ENCODE data around the gene SERINC4. TPM values are rescaled to one million over a fixed set of nuclear protein-coding genes. Genes with fewer than 3 reads are reported as not detected.
A peak's percentile ranks its signal among the peaks of the same experiment; 100 is the strongest.
"Not testable (repeated sequence)": the region's sequence is repeated elsewhere in the genome, so short reads cannot be mapped to it uniquely, and the experiment has no call there.

SERINC4 gene
- under 1 TPM in 1 of 4 donors, not detected in 3; 0.20 TPM for total RNA-seq

DNA sequence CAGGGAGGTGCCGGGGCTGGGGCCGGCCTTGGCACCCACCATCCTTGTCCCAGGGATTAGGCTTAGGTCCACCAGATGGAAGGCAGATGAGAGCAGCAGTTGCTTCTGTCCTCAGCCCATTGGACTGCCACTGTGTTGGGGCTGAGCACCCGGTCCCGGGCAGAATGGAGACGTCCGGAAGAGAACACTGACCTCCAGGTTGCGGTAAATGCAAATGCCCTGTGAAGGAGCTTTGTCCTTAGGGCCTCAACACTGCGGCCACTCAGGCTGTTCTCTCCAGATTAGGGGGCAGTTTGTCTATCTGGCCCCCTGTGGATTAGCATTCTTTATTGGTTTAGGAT lies at the start of gene SERINC4:
TSS of gene SERINC4 (minus strand) at position 276 of the 341 bp plus-strand sequence. CDS start at position 42, 234 bp downstream.
- peaks cover 4 to 81% (median 17%) of the 10 kb centered on the region in 3 donors for H3K36me3 ChIP-seq
- H3K4me1 ChIP-seq, result peaks cover 0 to 62% (median 18%) of the 10 kb centered on the region in 4 donors

GRCh38 chr15:43845421-43845820 lies 45.4 kb upstream of the SERINC4 start:
- Histone ChIP-seq H3K4me1 (no peaks in the 10 kb centered on the region), H3K27me3 (no peaks in the 10 kb centered on the region), H3K27ac (no peak overlapping the region), H3K36me3 (peaks cover 0 to 47% (median 0%) of the 10 kb centered on the region in 3 donors), H3K4me3 (no peak overlapping the region), H3K9me3 (no peaks in the 10 kb centered on the region)
- TF ChIP-seq POLR2A (IDR thresholded peaks at IDR 0.05), result no peak
- TF ChIP-seq, protein P1, sequence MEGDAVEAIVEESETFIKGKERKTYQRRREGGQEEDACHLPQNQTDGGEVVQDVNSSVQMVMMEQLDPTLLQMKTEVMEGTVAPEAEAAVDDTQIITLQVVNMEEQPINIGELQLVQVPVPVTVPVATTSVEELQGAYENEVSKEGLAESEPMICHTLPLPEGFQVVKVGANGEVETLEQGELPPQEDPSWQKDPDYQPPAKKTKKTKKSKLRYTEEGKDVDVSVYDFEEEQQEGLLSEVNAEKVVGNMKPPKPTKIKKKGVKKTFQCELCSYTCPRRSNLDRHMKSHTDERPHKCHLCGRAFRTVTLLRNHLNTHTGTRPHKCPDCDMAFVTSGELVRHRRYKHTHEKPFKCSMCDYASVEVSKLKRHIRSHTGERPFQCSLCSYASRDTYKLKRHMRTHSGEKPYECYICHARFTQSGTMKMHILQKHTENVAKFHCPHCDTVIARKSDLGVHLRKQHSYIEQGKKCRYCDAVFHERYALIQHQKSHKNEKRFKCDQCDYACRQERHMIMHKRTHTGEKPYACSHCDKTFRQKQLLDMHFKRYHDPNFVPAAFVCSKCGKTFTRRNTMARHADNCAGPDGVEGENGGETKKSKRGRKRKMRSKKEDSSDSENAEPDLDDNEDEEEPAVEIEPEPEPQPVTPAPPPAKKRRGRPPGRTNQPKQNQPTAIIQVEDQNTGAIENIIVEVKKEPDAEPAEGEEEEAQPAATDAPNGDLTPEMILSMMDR (IDR thresholded peaks at IDR 0.05), result no peak
- no peak for TF ChIP-seq EP300 (IDR thresholded peaks at IDR 0.05)
- DNase-seq (ENCODE audit: low spot score in 2 of 2), result no peak

More for the DNA sequence above, at the start of gene SERINC4:
- no peak for DNase-seq (ENCODE audit: low spot score in 2 of 2)
- 82 to 88% methylated on average over 6 to 8 of the region's 8 CpGs for WGBS, 2 donors
- no peaks in the 10 kb centered on the region for H3K9me3 ChIP-seq
- H3K4me3 ChIP-seq, result peak within 1 kb of the TSS; percentile 65 to 85 (median 72)
- no peaks in the 10 kb centered on the region for H3K27me3 ChIP-seq
- no peak for TF ChIP-seq POLR2A (IDR thresholded peaks at IDR 0.05)
- TF ChIP-seq, protein P1 (IDR thresholded peaks at IDR 0.05), result no peak
- no peak for TF ChIP-seq EP300 (IDR thresholded peaks at IDR 0.05)
- peak within 1 kb of the TSS; percentile 83 to 98 (median 95) for H3K27ac ChIP-seq

- 89 to 90% methylated on average over 6 of the region's 6 CpGs for WGBS, 2 donors
- H3K27ac ChIP-seq; H3K9me3 ChIP-seq; H3K4me3 ChIP-seq; H3K4me1 ChIP-seq; H3K27me3 ChIP-seq; DNase-seq (ENCODE audit: low spot score in 2 of 2): not testable (repeated sequence)
- H3K36me3 ChIP-seq, result peaks cover 0 to 29% (median 0%) of the 10 kb centered on the region in 3 donors
These were observed 32.5 kb upstream of the SERINC4 start for GRCh38 chr15:43832485-43832884.

DNA sequence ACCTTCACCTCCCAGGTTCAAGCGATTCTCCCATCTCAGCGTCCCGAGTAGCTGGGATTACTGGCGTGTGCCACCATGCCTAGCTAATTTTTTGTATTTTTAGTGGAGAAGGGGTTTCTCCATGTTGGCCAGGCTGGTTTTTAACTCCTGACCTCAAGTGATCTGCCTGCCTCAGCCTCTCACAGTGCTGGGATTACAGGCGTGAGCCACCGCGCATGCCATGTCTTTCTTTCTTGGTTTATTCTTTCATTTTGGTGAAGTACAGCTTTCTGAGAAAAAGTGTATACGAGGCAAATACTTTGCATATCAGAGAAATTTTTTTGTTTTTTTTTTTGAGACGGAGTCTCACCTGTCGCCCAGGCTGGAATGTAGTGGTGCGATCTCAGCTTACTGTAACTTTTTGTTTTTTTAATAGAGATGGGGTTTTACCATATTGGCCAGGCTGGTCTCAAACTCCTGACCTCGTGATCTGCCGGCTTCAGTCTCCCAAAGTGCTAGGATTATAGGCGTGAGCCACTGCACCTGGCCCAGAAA lies 31.6 kb upstream of the SERINC4 start:
- H3K27me3 ChIP-seq; H3K4me3 ChIP-seq; H3K27ac ChIP-seq; DNase-seq (ENCODE audit: low spot score in 2 of 2); H3K9me3 ChIP-seq: not testable (repeated sequence)
- WGBS, 2 donors, result 93 to 94% methylated on average over 14 of the region's 14 CpGs
- Histone ChIP-seq H3K4me1 (peaks cover 0 to 15% (median 9%) of the 10 kb centered on the region in 4 donors), H3K36me3 (peaks cover 0 to 27% (median 0%) of the 10 kb centered on the region in 3 donors)

GRCh38 chr15:43830691-43831275 lies 30.8 kb upstream of the SERINC4 start:
- H3K27me3 ChIP-seq; H3K27ac ChIP-seq; H3K4me3 ChIP-seq; DNase-seq (ENCODE audit: low spot score in 2 of 2); H3K9me3 ChIP-seq: not testable (repeated sequence)
- WGBS, 2 donors, result 90 to 96% methylated on average over 9 of the region's 9 CpGs
- Histone ChIP-seq H3K36me3 (peaks cover 0 to 19% (median 0%) of the 10 kb centered on the region in 3 donors), H3K4me1 (peaks cover 0 to 21% (median 13%) of the 10 kb centered on the region in 4 donors)

GRCh38 chr15:43829951-43830540 lies 30.0 kb upstream of the SERINC4 start:
- not testable (repeated sequence) for DNase-seq (ENCODE audit: low spot score in 2 of 2)

DNA sequence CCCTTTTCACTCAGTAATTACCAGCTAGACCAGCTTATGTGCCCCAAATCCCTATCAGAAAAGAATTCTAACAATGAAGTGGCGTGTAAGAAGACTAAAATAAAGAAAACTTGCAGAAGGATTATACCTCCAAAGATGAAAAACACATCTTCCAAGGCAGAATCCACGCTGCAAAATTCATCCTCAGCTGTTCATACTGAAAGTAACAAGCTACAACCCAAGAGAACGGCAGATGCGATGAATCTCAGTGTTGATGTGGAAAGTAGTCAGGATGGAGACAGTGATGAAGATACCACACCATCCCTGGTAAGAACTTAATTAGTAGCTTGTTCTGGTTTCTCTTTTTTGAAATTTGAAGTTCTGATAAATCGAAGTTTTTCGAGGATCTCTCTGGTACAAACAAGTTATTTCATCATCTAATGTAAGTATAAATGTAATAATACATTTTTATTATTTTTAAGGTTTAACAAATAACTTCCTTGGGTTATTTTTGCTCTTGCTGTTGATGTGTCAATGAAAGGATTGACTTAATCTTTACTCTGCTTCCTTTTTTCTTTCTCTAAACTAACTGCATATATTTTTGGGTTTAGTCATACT lies 28.1 kb upstream of the SERINC4 start:
- H3K27me3 ChIP-seq, result no peaks in the 10 kb centered on the region
- peaks cover 0 to 5% (median 0%) of the 10 kb centered on the region in 3 donors for H3K36me3 ChIP-seq
- peak overlapping the region in 2 of 4 donors; percentile 72 to 78 for H3K27ac ChIP-seq
- TF ChIP-seq EP300 (IDR thresholded peaks at IDR 0.05) (no peak), POLR2A (IDR thresholded peaks at IDR 0.05) (no peak)
- TF ChIP-seq, protein P1 (IDR thresholded peaks at IDR 0.05), result no peak
- H3K4me3 ChIP-seq, result no peak overlapping the region
- H3K4me1 ChIP-seq, result peaks cover 0 to 38% (median 20%) of the 10 kb centered on the region in 4 donors
- 48 to 54% methylated on average over 6 of the region's 6 CpGs for WGBS, 2 donors
- DNase-seq (ENCODE audit: low spot score in 2 of 2), result no peak
- H3K9me3 ChIP-seq, result no peaks in the 10 kb centered on the region

More at GRCh38 chr15:43829951-43830540, 30.0 kb upstream of the SERINC4 start:
- Histone ChIP-seq H3K4me1 (peaks cover 0 to 25% (median 13%) of the 10 kb centered on the region in 4 donors), H3K36me3 (peaks cover 0 to 12% (median 0%) of the 10 kb centered on the region in 3 donors)
- not testable (repeated sequence) for H3K27me3 ChIP-seq, H3K9me3 ChIP-seq, H3K4me3 ChIP-seq, H3K27ac ChIP-seq
- 92 to 96% methylated on average over 9 of the region's 9 CpGs for WGBS, 2 donors

Measured in tibial nerve (tissue), 4 donors.